Suprapubic skin (tissue), 3 donors: ENCODE data around the gene ATL2.

ENCODE experiments used
- CTCF ChIP-seq, 2 donors: fragments of 200-600 bp in 1 of 2; fragments of 450-650 bp in 1 of 2; sonication (generic) in 1 of 2; IDR thresholded peaks; one replicate each; pipeline ENCODE4 v1.5.1; 2016 to 2019; ENCODE audit warnings: antibody characterized with exemption in 2 of 2, mild to moderate bottlenecking in 1 of 2, moderate library complexity in 1 of 2
- POLR2AphosphoS5 ChIP-seq, 3 donors: sonication (generic); formaldehyde crosslinking; IDR thresholded peaks; one replicate each; pipeline ENCODE4 v1.6.1; 2017; ENCODE audit warnings: antibody characterized with exemption in 3 of 3

GRCh38 chr2:38296197-38296780, 80.8 kb downstream of the ATL2 start:
- TF ChIP-seq POLR2AphosphoS5 (IDR thresholded peaks at IDR 0.05) (no peak), CTCF (IDR thresholded peaks at IDR 0.05) (no peak)
